Muscle of leg (tissue), 11 donors: Measurements from ENCODE around the gene CLTA. TPM values are rescaled to one million over a fixed set of nuclear protein-coding genes. Genes with fewer than 3 reads are reported as not detected.
"Not testable (repeated sequence)": the region's sequence is repeated elsewhere in the genome, so short reads cannot be mapped to it uniquely, and the experiment has no call there.

Source experiments
- DNase-seq: peaks from one replicate; pipeline ENCODE4 v3.0.0; 2013
- H3K27ac ChIP-seq: one replicate; pipeline ENCODE4 v1.5.1; 2013; ENCODE audit warnings: mild to moderate bottlenecking, low read length, control low read depth
- H3K27me3 ChIP-seq: one replicate; pipeline ENCODE4 v1.6.1; 2013; ENCODE audit warnings: low read length; ENCODE audit not compliant: control insufficient read depth, insufficient read depth
- H3K36me3 ChIP-seq: one replicate; pipeline ENCODE4 v1.6.1; 2013; ENCODE audit warnings: low read length; ENCODE audit not compliant: control insufficient read depth, insufficient read depth
- H3K4me1 ChIP-seq: one replicate; pipeline ENCODE4 v1.6.1; 2013; ENCODE audit warnings: low read length; ENCODE audit not compliant: control insufficient read depth, insufficient read depth
- H3K4me3 ChIP-seq: one replicate; pipeline ENCODE4 v1.5.1; 2013; ENCODE audit warnings: low read length, control low read depth
- H3K9me3 ChIP-seq: replicated peaks from 2 replicates; pipeline ENCODE4 v1.6.1; 2013; ENCODE audit warnings: low read depth, low read length; ENCODE audit not compliant: control insufficient read depth
- WGBS: methylation state at CpG from one replicate; pipeline ENCODE4 v1.1.5; 2013; ENCODE audit warnings: missing lambda C conversion rate; ENCODE audit not compliant: insufficient coverage; 5-methylcytosine and 5-hydroxymethylcytosine counted together
- polyA plus RNA-seq, 8 donors: library from polyadenylated mRNA; unstranded; fragments of 120-200 nt; gene quantifications; one replicate each; pipeline versions ENCODE4 v1.2.1 to v1.2.3, GENCODE V29; 2013; ENCODE audit warnings: inconsistent platforms in 1 of 8, low replicate concordance in 1 of 8; ENCODE audit not compliant: insufficient read length in 8 of 8, insufficient read depth in 1 of 8
- total RNA-seq: library from RNA; stranded (reverse); fragments of 120-200 nt; gene quantifications from one replicate; pipeline ENCODE4 v1.2.4, GENCODE V29; 2013

Gene CLTA
- total and polyA plus RNA-seq, 9 donors = 112 to 156 (median 130) TPM

DNA sequence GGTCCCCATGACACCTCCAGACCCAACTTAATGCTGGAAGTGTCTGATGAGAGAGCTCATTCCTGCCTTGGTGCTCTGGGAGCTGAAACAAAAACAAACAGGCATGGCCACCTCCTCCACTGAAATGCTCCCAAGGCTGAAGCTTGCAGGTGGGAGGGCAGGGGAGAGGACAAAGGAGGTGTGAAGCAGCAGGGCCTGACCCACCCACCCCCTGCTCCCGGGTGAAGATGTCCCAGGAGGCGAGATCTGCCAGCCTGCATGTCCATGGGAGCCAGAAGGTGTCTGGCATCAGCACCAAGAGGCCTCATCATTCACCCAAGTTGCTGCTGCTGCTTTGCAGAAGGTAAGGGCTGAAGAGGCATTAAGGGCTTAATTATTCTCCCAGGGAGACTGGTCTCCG lies 25.7 kb upstream of the CLTA start:
- Histone ChIP-seq H3K4me1 (peaks cover 58% of the 10 kb centered on the region), H3K27ac (peak overlapping the region; percentile 97)

GRCh38 chr9:36165826-36166167 lies 24.9 kb upstream of the CLTA start:
- Histone ChIP-seq H3K4me1 (peaks cover 56% of the 10 kb centered on the region), H3K9me3 (no peaks in the 10 kb centered on the region), H3K36me3 (peaks cover 3% of the 10 kb centered on the region), H3K4me3 (peak overlapping the region; percentile 60), H3K27ac (peak overlapping the region; percentile 97), H3K27me3 (no peaks in the 10 kb centered on the region)
- 24% methylated on average over 7 of the region's 12 CpGs for WGBS
- DNase-seq = peak; percentile 87

More for the DNA sequence above, 25.7 kb upstream of the CLTA start:
- 100% methylated on average over 1 of the region's 3 CpGs for WGBS
- no peak for DNase-seq
- Histone ChIP-seq H3K27me3 (no peaks in the 10 kb centered on the region), H3K4me3 (no peak overlapping the region), H3K36me3 (peaks cover 3% of the 10 kb centered on the region), H3K9me3 (no peaks in the 10 kb centered on the region)

DNA sequence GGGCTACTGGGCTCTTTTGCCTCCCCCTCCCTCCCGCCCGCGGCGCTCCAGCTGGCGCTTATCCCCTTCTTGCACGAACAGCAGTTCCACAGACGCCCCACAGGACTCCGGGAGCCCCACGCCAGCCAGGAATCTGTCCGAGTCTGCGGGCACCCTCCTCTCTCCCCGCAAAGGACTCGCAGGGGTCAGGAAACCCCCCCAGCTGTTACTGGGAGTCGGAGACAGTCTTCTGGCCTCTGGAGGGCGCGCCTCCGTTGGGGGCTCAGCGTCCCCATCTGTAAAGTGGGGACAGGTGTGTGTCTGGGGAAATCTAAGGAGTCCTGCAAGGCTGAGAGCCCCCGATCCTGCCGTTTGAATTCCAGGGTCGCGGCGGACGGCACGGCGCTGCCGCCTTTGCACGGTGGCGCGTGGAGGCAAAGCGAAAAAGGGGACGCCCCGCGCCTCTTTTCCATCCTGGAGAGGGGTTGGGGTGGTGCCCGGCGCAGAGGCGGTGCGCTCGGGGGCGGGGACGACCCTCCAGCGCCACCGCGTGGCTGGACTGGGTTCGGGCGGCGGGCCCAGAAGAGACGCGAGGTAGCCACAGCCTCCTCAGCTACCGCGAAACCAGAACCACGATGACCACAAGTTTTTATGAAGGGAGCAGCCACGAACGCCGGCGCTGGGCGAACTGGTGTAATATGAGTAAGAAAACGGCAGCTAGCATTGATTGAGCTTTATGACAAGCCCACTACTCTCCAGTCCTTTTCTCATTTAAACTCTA lies 24.4 kb upstream of the CLTA start:
- peak overlapping the region; percentile 60 for H3K4me3 ChIP-seq
- peak; percentile 91 for DNase-seq
- no peaks in the 10 kb centered on the region for H3K9me3 ChIP-seq
- H3K36me3 ChIP-seq = peaks cover 3% of the 10 kb centered on the region
- H3K27ac ChIP-seq = peak overlapping the region; percentile 97
- WGBS = 2% methylated on average over 43 of the region's 58 CpGs
- peaks cover 51% of the 10 kb centered on the region for H3K4me1 ChIP-seq
- H3K27me3 ChIP-seq = no peaks in the 10 kb centered on the region

DNA sequence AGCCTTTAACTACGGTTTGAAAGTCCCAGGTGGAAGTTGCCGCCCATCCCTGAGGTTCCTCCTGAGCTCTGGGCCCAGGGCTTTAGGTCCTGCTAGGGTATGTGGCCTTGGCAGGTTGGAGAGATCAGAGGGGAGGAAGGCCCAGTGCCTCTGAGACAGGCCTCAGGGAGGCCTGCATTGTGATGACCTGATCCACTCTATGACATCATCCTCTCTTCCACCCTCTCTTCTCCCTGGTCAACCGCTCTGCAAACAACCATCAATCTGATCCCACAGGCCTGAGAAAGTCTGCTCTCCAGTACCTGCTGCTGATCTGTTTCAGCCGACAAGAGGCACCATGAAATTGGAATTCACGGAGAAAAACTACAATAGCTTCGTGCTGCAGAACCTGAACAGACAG lies 21.6 kb upstream of the CLTA start, which contains the start of gene CCIN:
TSS of gene CCIN (plus strand) at position 223 of the 400 bp plus-strand sequence. CDS start at position 338, 115 bp downstream.
- Histone ChIP-seq H3K4me1 (peaks cover 27% of the 10 kb centered on the region), H3K27me3 (no peaks in the 10 kb centered on the region), H3K36me3 (no peaks in the 10 kb centered on the region), H3K27ac (no peak within 1 kb of the TSS), H3K4me3 (no peak within 1 kb of the TSS), H3K9me3 (no peaks in the 10 kb centered on the region)
- DNase-seq = no peak
- 68% methylated on average over 5 of the region's 6 CpGs for WGBS

DNA sequence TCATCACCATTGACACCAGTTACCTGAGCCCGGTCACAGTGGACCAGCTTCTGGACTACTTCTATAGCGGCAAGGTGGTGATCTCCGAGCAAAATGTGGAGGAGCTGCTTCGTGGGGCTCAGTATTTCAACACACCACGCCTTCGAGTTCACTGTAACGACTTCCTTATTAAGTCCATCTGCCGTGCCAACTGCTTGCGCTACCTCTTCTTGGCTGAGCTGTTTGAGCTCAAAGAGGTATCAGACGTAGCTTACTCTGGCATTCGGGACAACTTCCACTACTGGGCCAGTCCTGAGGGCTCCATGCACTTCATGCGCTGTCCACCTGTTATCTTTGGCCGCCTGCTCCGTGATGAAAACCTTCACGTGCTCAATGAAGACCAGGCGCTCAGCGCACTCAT lies 21.0 kb upstream of the CLTA start:
- H3K9me3 ChIP-seq = no peaks in the 10 kb centered on the region
- DNase-seq = no peak
- no peaks in the 10 kb centered on the region for H3K27me3 ChIP-seq
- H3K27ac ChIP-seq = no peak overlapping the region
- no peak overlapping the region for H3K4me3 ChIP-seq
- no peaks in the 10 kb centered on the region for H3K36me3 ChIP-seq
- H3K4me1 ChIP-seq = peaks cover 22% of the 10 kb centered on the region
- WGBS = 87% methylated on average over 17 of the region's 17 CpGs

DNA sequence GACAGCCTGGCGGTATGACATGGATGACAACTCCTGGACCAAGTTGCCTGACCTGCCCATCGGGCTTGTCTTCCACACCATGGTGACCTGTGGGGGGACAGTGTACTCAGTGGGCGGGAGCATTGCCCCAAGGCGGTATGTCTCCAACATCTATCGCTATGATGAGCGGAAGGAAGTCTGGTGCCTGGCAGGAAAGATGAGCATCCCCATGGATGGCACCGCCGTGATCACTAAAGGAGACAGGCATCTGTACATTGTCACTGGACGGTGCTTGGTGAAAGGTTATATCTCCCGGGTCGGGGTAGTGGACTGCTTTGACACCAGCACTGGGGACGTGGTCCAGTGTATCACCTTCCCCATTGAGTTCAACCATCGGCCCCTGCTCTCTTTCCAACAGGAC lies 20.2 kb upstream of the CLTA start:
- no peak for DNase-seq
- H3K27me3 ChIP-seq = no peaks in the 10 kb centered on the region
- 95% methylated on average over 13 of the region's 13 CpGs for WGBS
- H3K36me3 ChIP-seq = no peaks in the 10 kb centered on the region
- no peak overlapping the region for H3K27ac ChIP-seq
- H3K9me3 ChIP-seq = no peaks in the 10 kb centered on the region
- no peak overlapping the region for H3K4me3 ChIP-seq
- peaks cover 14% of the 10 kb centered on the region for H3K4me1 ChIP-seq

DNA sequence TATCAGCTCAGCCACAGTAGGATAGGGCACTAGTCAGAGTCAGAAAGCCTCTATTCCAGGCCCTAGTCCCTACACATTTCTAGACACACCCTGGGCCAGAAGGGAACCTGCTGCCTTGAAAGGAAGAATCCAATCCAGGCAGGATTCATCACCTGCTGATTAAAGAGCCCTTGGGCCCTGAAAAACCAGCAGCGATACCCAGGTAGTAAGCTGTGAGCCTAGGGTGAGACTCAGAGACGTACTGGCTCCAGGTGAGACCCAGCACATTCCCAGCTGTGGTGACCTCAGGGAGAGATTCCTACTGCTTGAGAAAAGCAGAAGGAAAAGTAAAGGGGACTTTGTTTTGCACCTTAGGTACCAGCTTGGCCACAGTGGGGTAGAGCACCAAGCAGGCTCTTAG lies 16.9 kb upstream of the CLTA start:
- H3K27ac ChIP-seq = no peak overlapping the region
- no peak overlapping the region for H3K4me3 ChIP-seq
- no peaks in the 10 kb centered on the region for H3K9me3 ChIP-seq
- DNase-seq = no peak
- H3K27me3 ChIP-seq = no peaks in the 10 kb centered on the region
- no peaks in the 10 kb centered on the region for H3K36me3 ChIP-seq
- no peaks in the 10 kb centered on the region for H3K4me1 ChIP-seq
- whole genome bisulfite sequencing = 86% methylated on average over 2 of the region's 2 CpGs

DNA sequence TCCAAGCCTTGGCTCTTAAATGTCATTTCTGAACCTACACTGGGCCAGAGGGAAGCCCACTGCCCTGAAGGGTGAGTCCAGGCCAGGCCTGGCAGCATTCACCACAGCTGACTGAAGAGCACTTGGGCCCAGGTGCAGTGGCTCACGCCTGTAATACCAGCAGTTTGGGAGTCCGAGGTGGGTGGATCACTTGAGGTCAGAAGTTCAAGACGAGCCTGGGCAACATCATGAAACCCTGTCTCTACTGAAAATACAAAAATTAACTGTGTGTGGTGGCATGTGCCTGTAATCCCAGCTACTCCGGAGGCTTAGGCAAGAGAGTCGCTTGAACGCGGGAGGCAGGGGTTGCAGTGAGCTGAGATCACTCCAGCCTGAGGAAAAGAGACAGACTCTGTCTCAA lies 16.4 kb upstream of the CLTA start:
- WGBS = 43% methylated on average over 1 of the region's 7 CpGs
- H3K4me3 ChIP-seq = no peak overlapping the region
- no peaks in the 10 kb centered on the region for H3K4me1 ChIP-seq
- H3K9me3 ChIP-seq = no peaks in the 10 kb centered on the region
- no peaks in the 10 kb centered on the region for H3K27me3 ChIP-seq
- no peaks in the 10 kb centered on the region for H3K36me3 ChIP-seq
- DNase-seq = no peak
- H3K27ac ChIP-seq = no peak overlapping the region

- Histone ChIP-seq H3K36me3 (no peaks in the 10 kb centered on the region), H3K4me1 (no peaks in the 10 kb centered on the region), H3K9me3 (no peaks in the 10 kb centered on the region), H3K27me3 (no peaks in the 10 kb centered on the region), H3K27ac (no peak overlapping the region), H3K4me3 (no peak overlapping the region)
- DNase-seq = no peak
- WGBS = 14% methylated on average over 1 of the region's 3 CpGs
Measured at GRCh38 chr9:36174731-36175130, 16.0 kb upstream of the CLTA start.

GRCh38 chr9:36175209-36175608 lies 15.5 kb upstream of the CLTA start:
- H3K27ac ChIP-seq, H3K9me3 ChIP-seq, H3K4me3 ChIP-seq, DNase-seq, H3K36me3 ChIP-seq, H3K4me1 ChIP-seq, H3K27me3 ChIP-seq: not testable (repeated sequence)
- 90% methylated on average over 2 of the region's 3 CpGs for WGBS

DNA sequence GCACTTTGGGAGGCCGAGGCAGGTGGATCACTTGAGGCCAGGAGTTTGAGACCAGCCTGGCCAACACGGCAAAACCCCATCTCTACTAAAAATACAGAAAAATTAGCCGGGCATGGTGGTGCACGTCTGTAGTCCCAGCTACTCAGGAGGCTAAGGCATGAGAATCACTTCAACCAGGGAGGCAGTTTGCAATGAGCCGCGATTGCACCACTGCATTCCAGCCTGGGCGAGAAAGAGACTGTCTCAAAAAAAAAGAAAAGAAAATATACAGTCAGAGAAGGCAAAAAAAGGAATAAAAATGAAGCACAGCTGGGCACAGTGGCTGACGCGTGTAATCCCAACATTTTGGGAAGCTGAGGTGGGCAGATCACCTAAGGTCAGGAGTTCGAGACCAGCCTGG lies 14.2 kb upstream of the CLTA start:
- H3K27ac ChIP-seq, H3K9me3 ChIP-seq, H3K4me3 ChIP-seq, H3K27me3 ChIP-seq, H3K36me3 ChIP-seq, DNase-seq, H3K4me1 ChIP-seq: not testable (repeated sequence)
- WGBS = 97% methylated on average over 6 of the region's 10 CpGs
